ENCODE data around the gene UTP11.

UTP11 gene

DNA sequence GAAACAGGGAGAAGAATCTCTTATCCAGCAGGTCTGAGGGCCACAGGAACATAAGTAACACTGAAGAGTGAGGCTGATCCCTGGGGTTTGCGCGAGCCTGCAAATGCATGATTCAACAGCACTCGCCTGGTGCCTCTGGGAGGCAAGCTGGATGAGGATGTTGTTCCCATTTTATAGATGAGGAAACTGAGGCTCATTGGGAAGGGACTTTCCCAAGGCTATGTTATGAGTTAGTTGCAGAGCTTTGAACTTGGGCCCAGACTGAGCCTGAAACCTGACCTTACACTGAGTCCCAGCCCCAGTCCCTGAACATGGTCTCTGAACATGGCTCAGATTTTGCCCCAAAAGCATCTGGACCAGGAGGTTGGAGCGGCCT, 61.8 kb downstream of the UTP11 start:
- DNase-seq, result no peak

Data from NCI-H524 treated with DMSO at 0.1 percent for 48 hours (cell line).